ENCODE results near the gene MYH15.

GRCh38 chr3:108383306-108383705 lies 127.1 kb downstream of the MYH15 start:
- no peak for TF ChIP-seq CTCF (IDR thresholded peaks at IDR 0.05)
- no peak for TF ChIP-seq POLR2AphosphoS5 (IDR thresholded peaks at IDR 0.05; ENCODE audit: low read depth, low read length)
